Measurements from ENCODE around the gene KIF6. TPM values are rescaled to one million over a fixed set of nuclear protein-coding genes. Genes with fewer than 3 reads are reported as not detected.

KIF6 gene
- polyA plus RNA-seq, 1 donor (not counting 4 experiments of a cell fraction or from before 2014, with no cell fraction given): 0.14 TPM

DNA sequence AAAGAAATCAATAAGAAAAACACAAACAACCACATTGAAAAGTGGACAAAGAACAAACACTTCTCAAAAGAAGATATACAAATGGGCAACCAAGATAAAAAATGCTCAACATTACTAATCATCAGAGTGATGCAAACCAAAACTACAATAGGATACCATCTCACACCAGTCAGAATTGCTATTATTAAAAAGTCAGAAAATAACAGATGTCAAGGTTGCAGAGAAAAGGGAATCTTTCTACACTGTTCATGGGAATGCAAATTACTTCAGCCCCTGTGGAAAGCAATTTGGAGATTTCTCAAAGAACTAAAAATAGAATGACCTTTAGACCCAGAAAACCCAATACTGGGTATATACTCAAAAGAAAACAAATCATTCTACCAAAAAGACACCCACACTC lies 29.8 kb downstream of the KIF6 start:
- Histone ChIP-seq H4K20me1 (ENCODE audit: control insufficient read depth, extremely low read depth, insufficient read depth, low read length) (no peaks in the 10 kb centered on the region), H3K79me2 (ENCODE audit: control insufficient read depth, insufficient read depth, low read length) (no peaks in the 10 kb centered on the region), H3K9me1 (ENCODE audit: control insufficient read depth, extremely low read depth, insufficient read depth, low read length) (no peaks in the 10 kb centered on the region), H3K27me3 (ENCODE audit: control insufficient read depth, extremely low read depth, insufficient read depth, low read length) (no peaks in the 10 kb centered on the region), H3K4me3 (ENCODE audit: control insufficient read depth in 2 of 3, extremely low read depth in 1 of 3, insufficient read depth in 2 of 3, low read depth in 1 of 3, low read length in 3 of 3) (no peak overlapping the region), H3K4me2 (ENCODE audit: control insufficient read depth, extremely low read depth, insufficient read depth, low read depth, low read length) (no peak overlapping the region), H3K27ac (ENCODE audit: control insufficient read depth, insufficient read depth, low read length) (no peak overlapping the region), H3K36me3 (ENCODE audit: control insufficient read depth in 2 of 2, extremely low read depth in 1 of 2, insufficient read depth in 2 of 2, low read length in 2 of 2) (no peaks in the 10 kb centered on the region), H2AFZ (ENCODE audit: control insufficient read depth, low read length) (no peak overlapping the region), H3K4me1 (ENCODE audit: control insufficient read depth, extremely low read depth, insufficient read depth, low read length) (no peaks in the 10 kb centered on the region), H3K9me3 (ENCODE audit: control insufficient read depth, low read depth, low read length) (no peaks in the 10 kb centered on the region), H3K9ac (ENCODE audit: control insufficient read depth, extremely low read depth, insufficient read depth, low read length) (no peak overlapping the region)
- TF ChIP-seq EZH2 (IDR thresholded peaks at IDR 0.05; ENCODE audit: low read length) (no peak), CTCF (optimal IDR thresholded peaks at IDR 0.05 in 1 of 3, IDR thresholded peaks at IDR 0.05 in 1 of 3, conservative IDR thresholded peaks at IDR 0.05 in 1 of 3; ENCODE audit: extremely low read depth in 1 of 3, insufficient read depth in 2 of 3, low read length in 3 of 3) (no peak)
- FAIRE-seq (no peak), DNase-seq (ENCODE audit: low read depth, low spot score) (no peak)
- dilution Hi-C loops (cut with MboI; ENCODE audit: extremely low pct_ligation_motif_present, low sequenced_read_pairs): no loop called here

GRCh38 chr6:39693206-39693605 lies 32.0 kb downstream of the KIF6 start:
- H3K4me3 ChIP-seq (ENCODE audit: control insufficient read depth in 2 of 3, extremely low read depth in 1 of 3, insufficient read depth in 2 of 3, low read depth in 1 of 3, low read length in 3 of 3): no peak overlapping the region
- H3K4me2 ChIP-seq (ENCODE audit: control insufficient read depth, extremely low read depth, insufficient read depth, low read depth, low read length): no peak overlapping the region
- H3K27me3 ChIP-seq (ENCODE audit: control insufficient read depth, extremely low read depth, insufficient read depth, low read length): no peaks in the 10 kb centered on the region
- no peaks in the 10 kb centered on the region for H3K9me1 ChIP-seq (ENCODE audit: control insufficient read depth, extremely low read depth, insufficient read depth, low read length)
- H3K9ac ChIP-seq (ENCODE audit: control insufficient read depth, extremely low read depth, insufficient read depth, low read length): no peak overlapping the region
- H3K36me3 ChIP-seq (ENCODE audit: control insufficient read depth in 2 of 2, extremely low read depth in 1 of 2, insufficient read depth in 2 of 2, low read length in 2 of 2): no peaks in the 10 kb centered on the region
- no peaks in the 10 kb centered on the region for H3K79me2 ChIP-seq (ENCODE audit: control insufficient read depth, insufficient read depth, low read length)
- TF ChIP-seq EZH2 (IDR thresholded peaks at IDR 0.05; ENCODE audit: low read length): no peak
- no peak for TF ChIP-seq CTCF (optimal IDR thresholded peaks at IDR 0.05 in 1 of 3, IDR thresholded peaks at IDR 0.05 in 1 of 3, conservative IDR thresholded peaks at IDR 0.05 in 1 of 3; ENCODE audit: extremely low read depth in 1 of 3, insufficient read depth in 2 of 3, low read length in 3 of 3)
- no peaks in the 10 kb centered on the region for H3K4me1 ChIP-seq (ENCODE audit: control insufficient read depth, extremely low read depth, insufficient read depth, low read length)
- no peaks in the 10 kb centered on the region for H4K20me1 ChIP-seq (ENCODE audit: control insufficient read depth, extremely low read depth, insufficient read depth, low read length)
- FAIRE-seq (no peak), DNase-seq (ENCODE audit: low read depth, low spot score) (no peak)
- H3K9me3 ChIP-seq (ENCODE audit: control insufficient read depth, low read depth, low read length): no peaks in the 10 kb centered on the region
- H2AFZ ChIP-seq (ENCODE audit: control insufficient read depth, low read length): no peak overlapping the region
- no peak overlapping the region for H3K27ac ChIP-seq (ENCODE audit: control insufficient read depth, insufficient read depth, low read length)
- dilution Hi-C loops (cut with MboI; ENCODE audit: extremely low pct_ligation_motif_present, low sequenced_read_pairs): no loop called here
